Measurements from ENCODE around the gene FOXL2NB.

The FOXL2NB gene

GRCh38 chr3:138947495-138948121 is 591 bp downstream of the FOXL2NB start:
- no peak for DNase-seq

- no peak for DNase-seq
Measured at GRCh38 chr3:138948371-138949001, 1.5 kb downstream of the FOXL2NB start.

- no peak for DNase-seq
Measured at GRCh38 chr3:138949002-138949418, 2.0 kb downstream of the FOXL2NB start.

GRCh38 chr3:138949445-138950005 is 2.5 kb downstream of the FOXL2NB start:
- no peak for DNase-seq

- DNase-seq, result no peak
Measured at GRCh38 chr3:138950006-138950644, 3.1 kb downstream of the FOXL2NB start.

- no peak for DNase-seq
Measured at GRCh38 chr3:138950701-138951100, 3.7 kb downstream of the FOXL2NB start.

GRCh38 chr3:138960417-138960852 is 13.4 kb downstream of the FOXL2NB start:
- no peak for DNase-seq

- DNase-seq, result no peak
Measured at GRCh38 chr3:138962854-138963560, 16.0 kb downstream of the FOXL2NB start.

GRCh38 chr3:138964264-138964663 is 17.2 kb downstream of the FOXL2NB start:
- DNase-seq, result no peak

GRCh38 chr3:138964923-138965322 is 17.9 kb downstream of the FOXL2NB start:
- DNase-seq, result no peak

GRCh38 chr3:138971766-138972320 is 24.8 kb downstream of the FOXL2NB start:
- no peak for DNase-seq

GRCh38 chr3:138972941-138973340 is 25.9 kb downstream of the FOXL2NB start:
- DNase-seq, result no peak

- no peak for DNase-seq
Measured at GRCh38 chr3:138974462-138974861, 27.4 kb downstream of the FOXL2NB start.

GRCh38 chr3:138975351-138975750 is 28.3 kb downstream of the FOXL2NB start:
- DNase-seq, result no peak

- no peak for DNase-seq
Measured at GRCh38 chr3:138976047-138976446, 29.0 kb downstream of the FOXL2NB start.

GRCh38 chr3:138984816-138985215 is 37.8 kb downstream of the FOXL2NB start:
- no peak for DNase-seq

- DNase-seq, result no peak
Measured at GRCh38 chr3:138985932-138986331, 38.9 kb downstream of the FOXL2NB start.

- DNase-seq, result no peak
Measured at GRCh38 chr3:138987181-138987580, 40.2 kb downstream of the FOXL2NB start.

- DNase-seq, result no peak
Measured at GRCh38 chr3:138995706-138996105, 48.7 kb downstream of the FOXL2NB start.

Measured in NCI-H1092 treated with DMSO at 0.1 percent for 48 hours (cell line).